Measurements from ENCODE around the gene TYW1. TPM values are rescaled to one million over a fixed set of nuclear protein-coding genes. Genes with fewer than 3 reads are reported as not detected.
"Not testable (repeated sequence)": the region's sequence is repeated elsewhere in the genome, so short reads cannot be mapped to it uniquely, and the experiment has no call there.

TYW1 gene
- total RNA-seq, 1 donor from 2014 or later: 22.7 TPM

DNA sequence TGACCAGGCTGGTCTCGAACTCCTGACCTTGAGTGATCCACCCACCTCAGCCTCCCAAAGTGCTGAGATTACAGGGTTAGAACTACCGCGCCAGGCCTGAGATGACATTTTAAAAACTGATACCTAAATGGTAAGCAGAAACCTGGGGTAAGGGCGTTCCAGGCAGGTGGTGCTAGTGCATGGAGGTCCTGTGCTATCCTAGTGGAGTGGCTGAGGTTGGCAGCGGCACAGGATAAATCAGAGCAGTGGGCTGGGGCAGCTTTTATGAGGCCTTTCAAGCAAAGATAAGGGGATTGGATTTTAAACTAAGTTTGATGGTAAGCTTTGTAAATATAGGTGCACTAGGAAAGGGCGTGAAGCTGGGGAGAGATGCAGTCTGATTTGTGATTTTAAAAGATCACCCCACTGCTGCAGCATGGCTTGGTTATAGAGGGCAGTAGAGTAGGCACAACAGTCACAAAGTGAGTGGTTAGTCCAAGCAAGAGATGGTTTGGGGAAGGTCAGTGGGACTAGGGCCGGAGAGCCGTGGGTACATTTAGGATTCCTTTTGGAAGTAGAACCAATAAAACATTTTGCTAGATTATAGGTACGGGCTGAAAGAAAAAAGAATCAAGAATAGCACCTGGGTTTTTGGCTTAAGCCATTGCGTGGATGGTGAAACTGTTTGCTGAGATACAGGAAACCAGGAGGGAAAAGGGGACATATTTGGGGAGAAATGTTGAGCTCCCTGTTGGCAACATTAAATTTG, 188.5 kb downstream of the TYW1 start:
- intact Hi-C loops (cut with micrococcal nuclease): not testable (repeated sequence)

- intact Hi-C loops (cut with micrococcal nuclease): not testable (repeated sequence)
These were observed 189.1 kb downstream of the TYW1 start for GRCh38 chr7:67185660-67186129.

DNA sequence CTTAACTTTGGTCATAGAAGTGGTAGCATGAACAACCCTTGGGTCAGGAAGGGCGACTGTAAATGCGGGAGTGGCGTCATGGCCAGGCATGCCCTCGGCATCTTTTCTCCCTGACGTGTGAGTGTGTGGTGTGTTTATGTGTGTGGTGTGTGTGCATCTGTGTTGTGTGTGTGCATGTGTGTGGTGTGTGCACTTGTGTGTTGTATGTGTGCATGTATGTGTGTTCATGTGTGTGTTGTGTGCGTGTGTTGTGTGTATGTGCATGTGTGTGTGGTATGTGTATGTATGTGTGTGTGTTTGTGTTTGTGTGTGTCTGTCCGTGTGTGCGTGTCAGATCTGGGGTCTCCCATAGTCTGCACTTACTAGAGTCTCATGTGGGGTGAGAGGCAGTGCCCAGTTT, 192.5 kb downstream of the TYW1 start:
- intact Hi-C loops (cut with micrococcal nuclease): not testable (repeated sequence)

GRCh38 chr7:67189801-67190465, 193.3 kb downstream of the TYW1 start:
- intact Hi-C loops (cut with micrococcal nuclease): not testable (repeated sequence)

DNA sequence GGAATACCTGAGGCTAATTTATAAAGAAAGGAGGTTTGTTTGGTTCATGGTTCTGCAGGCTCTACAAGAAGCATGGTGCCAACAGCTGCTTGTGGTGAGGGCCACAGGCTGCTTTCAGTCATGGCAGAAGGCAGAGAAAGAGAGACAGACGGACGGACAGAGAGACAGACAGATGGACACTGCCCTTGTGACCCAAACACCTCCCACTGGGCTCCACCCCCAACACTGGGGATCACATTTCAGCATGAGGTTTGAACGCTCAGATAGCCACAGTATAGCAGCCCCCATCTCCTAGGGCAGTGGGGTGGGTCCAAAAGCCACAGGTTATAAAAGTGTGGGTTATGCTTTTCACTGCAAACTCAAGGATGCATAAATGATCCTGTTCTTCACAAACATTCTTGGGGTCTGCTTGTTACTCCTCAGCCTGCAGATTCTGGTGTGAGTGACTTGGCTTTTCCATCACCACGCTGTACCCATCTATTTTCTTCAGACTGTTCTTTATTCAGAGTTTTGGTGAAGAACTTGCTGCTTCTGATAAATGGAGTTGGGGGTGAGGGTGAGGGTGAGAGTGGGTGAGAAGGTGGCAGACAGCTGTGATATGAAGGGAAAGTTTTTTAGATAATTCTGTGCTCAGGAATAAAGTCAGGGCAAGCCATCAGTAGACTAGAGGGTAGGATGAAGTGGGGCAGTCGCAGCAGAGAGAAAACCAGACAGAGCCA, 194.5 kb downstream of the TYW1 start:
- intact Hi-C loops (cut with micrococcal nuclease): not testable (repeated sequence)

GRCh38 chr7:67192123-67192702, 195.6 kb downstream of the TYW1 start:
- intact Hi-C loops (cut with micrococcal nuclease): not testable (repeated sequence)

DNA sequence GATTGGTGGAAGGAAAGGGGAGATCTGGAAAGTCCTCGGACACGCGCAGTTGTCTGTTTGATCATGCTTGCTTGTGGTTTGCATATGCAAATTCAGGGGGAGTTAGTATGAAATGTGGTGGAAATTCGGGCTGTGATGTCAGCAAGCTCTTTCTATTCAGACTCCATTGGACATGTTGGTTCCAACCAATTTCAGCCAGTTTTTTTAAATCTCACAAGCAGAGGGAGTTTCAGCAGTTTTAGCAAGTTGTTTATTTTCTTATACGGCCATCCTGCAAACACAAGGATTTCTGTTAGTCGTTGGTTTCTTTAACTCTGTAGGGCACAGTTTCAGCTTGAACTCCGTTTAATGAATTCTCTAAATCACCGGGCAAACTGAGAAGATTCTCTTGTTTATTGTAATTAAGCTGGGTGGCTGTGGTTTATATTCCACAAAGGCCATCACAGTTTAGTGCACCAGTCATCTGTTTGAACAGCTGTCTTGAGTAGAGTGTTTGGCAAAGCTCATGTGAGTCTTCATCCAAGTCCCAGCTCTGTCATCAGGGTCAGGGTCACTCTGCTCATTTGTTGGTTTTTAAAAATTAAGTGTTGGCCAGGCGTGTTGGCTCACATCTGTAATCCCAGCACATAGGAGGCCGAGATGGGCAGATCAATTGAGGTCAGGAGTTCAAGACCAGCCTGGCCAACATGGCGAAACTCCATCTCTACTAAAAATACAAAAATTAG, 196.4 kb downstream of the TYW1 start:
- intact Hi-C loops (cut with micrococcal nuclease): not testable (repeated sequence)

DNA sequence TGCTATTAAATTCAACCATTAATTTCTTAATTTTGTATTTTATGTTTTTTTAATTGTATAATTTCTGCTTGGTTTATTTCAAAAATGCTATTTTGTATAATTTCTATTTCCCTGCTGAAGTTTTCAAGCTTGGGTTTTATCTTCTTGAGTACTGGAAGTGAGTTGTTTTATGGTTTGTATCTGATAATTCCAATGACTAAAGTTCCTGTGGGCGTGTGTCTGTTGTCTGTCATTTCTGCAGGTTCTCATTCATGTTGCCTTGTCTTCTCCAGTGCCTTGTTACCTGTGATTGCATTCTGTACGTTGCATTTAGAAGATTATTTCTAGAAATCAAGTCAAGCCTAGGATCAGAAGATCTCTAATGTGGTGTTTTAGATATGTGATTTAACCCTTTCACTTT, 199.5 kb downstream of the TYW1 start:
- intact Hi-C loops (cut with micrococcal nuclease): not testable (repeated sequence)

- intact Hi-C loops (cut with micrococcal nuclease): not testable (repeated sequence)
These were observed 202.4 kb downstream of the TYW1 start for GRCh38 chr7:67198865-67199526.

DNA sequence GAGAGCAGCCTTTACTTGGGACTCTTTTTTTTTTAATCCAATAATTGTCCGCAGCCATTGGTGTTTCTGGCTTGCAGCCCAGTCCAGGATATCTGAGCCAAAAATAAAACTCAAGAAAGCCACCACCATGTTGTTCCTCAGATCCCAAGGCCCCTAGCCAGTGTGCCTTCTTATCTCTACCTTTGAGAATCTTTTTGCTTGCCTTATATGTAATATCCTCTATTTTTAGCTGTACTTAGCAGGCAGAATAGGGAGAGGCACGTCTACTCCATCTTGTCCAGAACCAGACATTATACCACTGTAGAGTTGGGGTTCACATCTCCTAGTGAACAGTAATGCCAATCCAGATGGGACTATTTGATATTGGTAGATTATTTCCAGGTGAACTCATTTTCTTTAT, 209.1 kb downstream of the TYW1 start:
- intact Hi-C loops (cut with micrococcal nuclease): not testable (repeated sequence)

DNA sequence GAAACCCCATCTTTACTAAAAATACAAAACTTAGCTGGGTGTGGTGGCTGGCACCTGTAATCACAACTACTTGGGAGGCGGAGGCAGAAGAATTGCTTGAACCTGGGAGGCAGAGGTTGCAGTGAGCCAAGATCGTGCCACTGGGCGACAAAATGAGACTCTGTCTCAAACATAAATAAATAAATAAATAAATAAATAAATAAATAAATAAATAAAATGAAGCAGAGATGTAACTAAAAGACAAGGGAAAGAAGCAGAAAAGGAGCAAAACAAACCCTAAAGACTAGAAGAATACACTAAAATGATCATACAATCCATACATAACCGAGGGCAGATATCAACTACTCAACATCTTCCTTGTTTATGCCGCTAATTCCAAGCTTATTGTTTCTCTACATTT, 209.8 kb downstream of the TYW1 start:
- intact Hi-C loops (cut with micrococcal nuclease): no loop called here

DNA sequence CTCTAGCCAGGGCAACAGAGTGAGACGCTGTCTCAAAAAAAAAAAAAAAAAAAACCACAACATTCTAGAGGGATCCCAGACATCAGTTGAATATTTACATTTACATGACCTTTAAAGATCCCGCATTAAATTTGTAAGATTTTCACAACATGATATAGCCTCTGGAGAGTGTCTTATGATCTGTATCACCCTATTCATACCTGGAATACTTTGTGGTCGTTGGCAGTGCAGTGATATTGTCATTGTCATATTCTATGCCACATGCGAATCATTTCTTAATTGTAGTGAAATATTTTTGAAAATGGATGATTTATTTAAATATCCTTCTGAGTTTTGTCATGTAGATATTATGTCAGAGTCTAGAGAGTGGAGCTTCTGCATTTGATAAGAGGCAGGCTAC, 212.0 kb downstream of the TYW1 start:
- intact Hi-C loops (cut with micrococcal nuclease): not testable (repeated sequence)

DNA sequence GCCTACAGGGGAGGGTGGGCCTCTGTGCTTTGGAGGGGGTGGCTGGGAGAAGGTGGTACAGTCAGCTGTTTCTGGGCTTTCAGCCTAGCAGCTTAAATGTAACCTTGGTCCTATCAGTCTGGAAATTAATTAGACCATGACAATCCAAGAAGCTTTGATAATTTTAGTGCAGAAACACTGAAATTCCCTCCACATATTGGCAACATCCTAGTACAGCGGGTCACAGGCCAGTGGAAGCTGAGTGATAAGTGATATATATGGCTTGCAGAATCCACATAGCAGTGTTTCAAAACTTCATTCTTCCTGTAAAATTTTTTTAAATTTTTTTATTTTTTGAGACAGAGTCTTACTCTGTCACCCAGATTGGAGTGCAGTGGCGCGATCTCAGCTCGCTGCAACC, 212.6 kb downstream of the TYW1 start:
- intact Hi-C loops (cut with micrococcal nuclease): no loop called here

DNA sequence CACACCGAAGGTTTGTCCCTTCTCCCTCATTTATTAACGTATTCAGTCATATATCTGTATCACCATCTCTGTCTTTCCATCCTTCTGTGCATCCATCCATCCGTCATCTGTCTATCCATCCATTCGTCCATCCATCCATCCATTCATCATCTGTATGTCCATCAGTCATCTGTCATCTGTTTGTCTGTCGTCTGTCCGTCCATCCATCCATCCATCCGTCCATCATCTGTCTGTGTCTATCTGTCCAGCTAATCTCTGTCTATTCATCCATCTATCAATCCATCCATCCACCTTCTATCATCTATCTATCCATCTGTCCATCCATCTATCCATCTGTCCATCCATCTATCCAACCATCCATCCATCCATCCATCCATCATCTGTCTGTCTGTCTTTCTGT, 213.9 kb downstream of the TYW1 start:
- intact Hi-C loops (cut with micrococcal nuclease): no loop called here

DNA sequence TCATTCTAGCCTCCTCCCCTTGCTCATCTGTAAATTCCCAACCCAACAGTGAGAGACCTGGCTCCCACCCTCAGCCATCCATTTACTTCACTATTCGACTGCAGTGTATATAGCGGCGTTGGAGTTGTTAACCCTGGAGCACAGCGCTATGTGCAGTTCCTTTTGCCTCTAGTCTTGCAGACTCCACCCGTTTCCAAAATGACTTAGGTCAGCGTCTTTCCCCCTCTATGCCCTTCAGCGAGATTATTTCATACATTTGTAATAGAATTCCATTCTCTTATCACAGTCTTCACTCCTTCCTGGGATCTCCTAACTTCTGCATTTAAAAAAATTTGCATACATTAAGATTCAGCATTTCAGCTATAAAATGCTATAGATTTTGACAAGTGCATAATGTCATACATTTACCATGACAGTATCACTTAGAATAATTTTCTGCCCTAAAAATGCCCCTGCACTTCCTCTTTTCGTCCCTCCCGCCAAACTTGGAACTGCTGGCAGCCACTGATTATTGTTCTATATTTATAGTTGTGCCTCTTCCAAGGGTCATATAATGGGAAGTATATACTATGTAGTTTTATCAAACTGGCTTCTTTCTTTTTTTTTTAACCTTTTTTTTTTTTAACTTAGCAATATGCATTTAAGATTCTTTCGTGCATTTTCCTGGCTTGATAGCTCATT, 215.2 kb downstream of the TYW1 start:
- intact Hi-C loops (cut with micrococcal nuclease): not testable (repeated sequence)

DNA sequence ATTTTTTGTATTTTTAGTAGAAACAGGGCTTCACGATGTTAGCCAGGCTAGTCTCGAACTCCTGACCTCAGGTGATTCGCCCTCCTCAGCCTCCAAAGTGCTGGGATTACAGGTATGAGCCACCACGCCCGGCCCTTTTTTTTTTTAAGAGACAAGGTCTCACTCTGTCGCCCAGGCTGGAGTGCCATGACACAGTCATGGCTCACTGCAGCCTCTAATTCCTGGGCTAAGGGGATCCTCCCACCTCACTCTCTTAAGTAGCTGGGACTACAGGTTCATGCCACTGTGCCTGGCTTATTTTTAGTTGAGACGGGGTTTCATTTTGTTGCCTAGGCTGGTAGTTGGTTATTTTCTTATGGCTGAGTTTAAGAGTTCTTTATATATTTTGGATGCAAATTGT, 216.4 kb downstream of the TYW1 start:
- intact Hi-C loops (cut with micrococcal nuclease): not testable (repeated sequence)

GRCh38 chr7:67223551-67223950, 226.9 kb downstream of the TYW1 start:
- intact Hi-C loops (cut with micrococcal nuclease): not testable (repeated sequence)

DNA sequence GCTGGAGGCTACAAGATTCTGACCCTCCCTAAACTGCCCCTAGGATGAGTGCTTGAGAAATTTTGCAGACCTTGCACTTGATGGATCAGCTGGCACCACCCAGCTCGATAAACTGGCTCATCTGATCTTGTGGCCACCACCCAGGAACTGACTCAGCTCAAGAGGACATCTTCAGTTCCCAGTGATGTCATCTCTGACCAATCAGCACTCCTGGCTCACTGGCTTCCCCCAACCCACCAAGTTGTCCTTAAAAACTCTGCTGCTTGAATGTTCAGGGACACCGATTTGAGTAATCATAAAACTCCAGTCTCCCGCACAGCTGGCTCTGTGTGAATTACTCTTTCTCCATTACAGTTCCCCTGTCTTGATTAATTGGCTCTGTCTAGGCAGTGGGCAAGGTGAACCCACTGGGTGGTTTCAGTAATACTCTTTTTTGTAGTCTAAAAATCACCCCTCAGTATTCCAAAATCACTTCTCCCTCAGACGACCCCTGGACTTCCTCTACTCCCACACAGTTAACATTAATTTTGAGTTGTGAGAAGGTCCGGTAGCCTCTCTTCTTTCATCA, 229.8 kb downstream of the TYW1 start:
- intact Hi-C loops (cut with micrococcal nuclease): not testable (repeated sequence)

- intact Hi-C loops (cut with micrococcal nuclease): not testable (repeated sequence)
These were observed 230.3 kb downstream of the TYW1 start for GRCh38 chr7:67226967-67227366.

GRCh38 chr7:67229018-67229417, 232.4 kb downstream of the TYW1 start:
- intact Hi-C loops (cut with micrococcal nuclease): not testable (repeated sequence)

Measured in T-helper 1 cell treated with Interleukin-12 subunit alpha and Interleukin-12 subunit beta and Interleukin-4 antibody, amounts not matched to agents 30 ng/mL and 1 ng/mL, for 36 hours (primary cell).